ENCODE data around the gene TC2N. TPM values are rescaled to one million over a fixed set of nuclear protein-coding genes. Genes with fewer than 3 reads are reported as not detected.

Gene TC2N
- total RNA-seq, 1 donor from 2014 or later: 1.2 TPM

DNA sequence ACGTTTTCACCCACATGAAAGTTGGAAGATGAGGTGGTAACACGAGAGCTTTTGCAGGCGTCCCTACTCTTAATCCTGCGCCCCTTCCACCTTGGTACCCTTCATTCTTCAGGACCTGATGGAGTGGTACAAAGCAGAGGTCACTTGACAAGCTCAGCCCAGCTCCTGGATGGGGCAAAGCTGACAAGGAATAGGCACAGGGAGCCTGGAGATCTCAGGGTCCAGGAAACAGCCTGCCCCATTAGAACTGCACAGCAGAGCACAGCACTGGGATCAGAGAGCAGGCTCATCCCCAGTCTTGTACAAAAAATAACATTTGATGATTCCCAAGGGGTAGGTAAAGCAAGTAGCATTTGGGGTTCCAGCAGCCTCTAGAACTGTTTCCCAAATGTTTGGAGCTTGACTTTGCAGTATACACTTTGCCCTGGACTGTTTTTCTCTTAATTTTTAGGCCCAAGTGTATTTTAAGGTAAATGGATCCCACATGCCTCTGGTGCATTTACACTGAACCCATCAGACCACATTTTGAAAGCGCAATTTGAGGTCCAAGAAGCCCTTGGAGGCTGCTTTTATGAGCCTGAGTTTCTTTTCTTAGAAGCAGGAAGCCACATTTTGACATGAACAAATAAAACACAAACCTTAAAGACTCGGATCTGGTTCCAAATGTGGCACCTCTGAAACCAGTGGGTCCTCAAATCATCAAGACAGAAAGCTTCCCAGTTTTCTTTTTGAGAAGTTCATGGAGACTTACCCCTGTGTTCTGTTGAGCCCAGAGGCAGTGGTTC lies 633 bp downstream of the TC2N start:
- DNase-seq (ENCODE audit: low read depth) (no peak), FAIRE-seq (no peak)
- Mint-ChIP-seq H3K27me3 (ENCODE audit: low read depth, unreplicated experiment) (peaks cover 16% of the 10 kb centered on the region), H3K4me1 (ENCODE audit: low read depth, unreplicated experiment) (peaks cover 18% of the 10 kb centered on the region), H3K27ac (ENCODE audit: unreplicated experiment) (no peak overlapping the region), H3K4me3 (ENCODE audit: unreplicated experiment) (no peak overlapping the region), H3K9me3 (ENCODE audit: unreplicated experiment) (peaks cover 3% of the 10 kb centered on the region), H3K36me3 (ENCODE audit: low read depth, unreplicated experiment) (peaks cover 2% of the 10 kb centered on the region)
- Histone ChIP-seq H2AFZ (ENCODE audit: low read depth, low read length) (no peak overlapping the region), H3K27me3 (ENCODE audit: insufficient read depth, low read length) (peaks cover 18% of the 10 kb centered on the region), H3K4me3 (ENCODE audit: insufficient read depth, low read depth, low read length) (no peak overlapping the region), H3K4me1 (ENCODE audit: insufficient read depth, low read length) (peaks cover 6% of the 10 kb centered on the region), H3K9ac (ENCODE audit: low read length) (no peak overlapping the region), H4K20me1 (ENCODE audit: insufficient read depth, low read length) (no peaks in the 10 kb centered on the region), H3K9me3 (ENCODE audit: insufficient read depth, low read depth, low read length) (peaks cover 14% of the 10 kb centered on the region), H3K36me3 (ENCODE audit: insufficient read depth, low read length) (no peaks in the 10 kb centered on the region), H3K4me2 (ENCODE audit: low read length) (no peak overlapping the region), H3K79me2 (ENCODE audit: insufficient read depth, low read length) (no peaks in the 10 kb centered on the region), H3K27ac (ENCODE audit: low read depth, low read length) (no peak overlapping the region)
- TF ChIP-seq, protein P1, sequence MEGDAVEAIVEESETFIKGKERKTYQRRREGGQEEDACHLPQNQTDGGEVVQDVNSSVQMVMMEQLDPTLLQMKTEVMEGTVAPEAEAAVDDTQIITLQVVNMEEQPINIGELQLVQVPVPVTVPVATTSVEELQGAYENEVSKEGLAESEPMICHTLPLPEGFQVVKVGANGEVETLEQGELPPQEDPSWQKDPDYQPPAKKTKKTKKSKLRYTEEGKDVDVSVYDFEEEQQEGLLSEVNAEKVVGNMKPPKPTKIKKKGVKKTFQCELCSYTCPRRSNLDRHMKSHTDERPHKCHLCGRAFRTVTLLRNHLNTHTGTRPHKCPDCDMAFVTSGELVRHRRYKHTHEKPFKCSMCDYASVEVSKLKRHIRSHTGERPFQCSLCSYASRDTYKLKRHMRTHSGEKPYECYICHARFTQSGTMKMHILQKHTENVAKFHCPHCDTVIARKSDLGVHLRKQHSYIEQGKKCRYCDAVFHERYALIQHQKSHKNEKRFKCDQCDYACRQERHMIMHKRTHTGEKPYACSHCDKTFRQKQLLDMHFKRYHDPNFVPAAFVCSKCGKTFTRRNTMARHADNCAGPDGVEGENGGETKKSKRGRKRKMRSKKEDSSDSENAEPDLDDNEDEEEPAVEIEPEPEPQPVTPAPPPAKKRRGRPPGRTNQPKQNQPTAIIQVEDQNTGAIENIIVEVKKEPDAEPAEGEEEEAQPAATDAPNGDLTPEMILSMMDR (IDR thresholded peaks at IDR 0.05; ENCODE audit: insufficient read depth, low read depth, low read length): no peak
- TF ChIP-seq EZH2 (IDR thresholded peaks at IDR 0.05; ENCODE audit: insufficient read depth, low read length): no peak

DNA sequence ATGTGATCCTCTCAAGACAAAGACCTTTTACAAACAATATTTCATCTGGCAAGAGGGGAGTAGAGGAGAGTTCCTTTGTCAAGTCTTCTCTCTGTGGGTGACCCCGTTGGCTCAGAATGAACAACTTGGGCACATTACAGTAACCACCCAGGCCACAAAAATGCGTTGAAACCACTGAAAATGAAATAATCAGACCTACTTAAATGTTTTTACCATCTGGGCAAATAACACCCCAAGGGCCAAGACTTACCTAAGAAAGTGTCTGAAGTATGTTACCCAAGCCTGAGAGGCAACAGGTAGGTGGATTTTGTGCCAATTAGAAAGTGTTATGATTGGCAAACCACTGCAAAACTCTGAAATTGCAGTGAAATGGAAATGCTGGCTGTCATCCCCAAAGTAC lies 1.3 kb downstream of the TC2N start:
- Histone ChIP-seq H4K20me1 (ENCODE audit: insufficient read depth, low read length) (no peaks in the 10 kb centered on the region), H3K27ac (ENCODE audit: low read depth, low read length) (no peak overlapping the region), H3K36me3 (ENCODE audit: insufficient read depth, low read length) (no peaks in the 10 kb centered on the region), H3K9ac (ENCODE audit: low read length) (no peak overlapping the region), H3K4me1 (ENCODE audit: insufficient read depth, low read length) (peaks cover 6% of the 10 kb centered on the region), H3K4me3 (ENCODE audit: insufficient read depth, low read depth, low read length) (no peak overlapping the region), H3K79me2 (ENCODE audit: insufficient read depth, low read length) (no peaks in the 10 kb centered on the region), H2AFZ (ENCODE audit: low read depth, low read length) (no peak overlapping the region), H3K4me2 (ENCODE audit: low read length) (no peak overlapping the region), H3K9me3 (ENCODE audit: insufficient read depth, low read depth, low read length) (peaks cover 14% of the 10 kb centered on the region), H3K27me3 (ENCODE audit: insufficient read depth, low read length) (peaks cover 18% of the 10 kb centered on the region)
- Mint-ChIP-seq H3K4me1 (ENCODE audit: low read depth, unreplicated experiment) (peaks cover 18% of the 10 kb centered on the region), H3K27me3 (ENCODE audit: low read depth, unreplicated experiment) (peaks cover 19% of the 10 kb centered on the region), H3K27ac (ENCODE audit: unreplicated experiment) (no peak overlapping the region), H3K4me3 (ENCODE audit: unreplicated experiment) (no peak overlapping the region), H3K36me3 (ENCODE audit: low read depth, unreplicated experiment) (peaks cover 2% of the 10 kb centered on the region), H3K9me3 (ENCODE audit: unreplicated experiment) (peaks cover 3% of the 10 kb centered on the region)
- FAIRE-seq: no peak
- no peak for TF ChIP-seq EZH2 (IDR thresholded peaks at IDR 0.05; ENCODE audit: insufficient read depth, low read length)
- TF ChIP-seq, protein P1 (IDR thresholded peaks at IDR 0.05; ENCODE audit: insufficient read depth, low read depth, low read length): no peak
- DNase-seq (ENCODE audit: low read depth): peak; percentile 75

DNA sequence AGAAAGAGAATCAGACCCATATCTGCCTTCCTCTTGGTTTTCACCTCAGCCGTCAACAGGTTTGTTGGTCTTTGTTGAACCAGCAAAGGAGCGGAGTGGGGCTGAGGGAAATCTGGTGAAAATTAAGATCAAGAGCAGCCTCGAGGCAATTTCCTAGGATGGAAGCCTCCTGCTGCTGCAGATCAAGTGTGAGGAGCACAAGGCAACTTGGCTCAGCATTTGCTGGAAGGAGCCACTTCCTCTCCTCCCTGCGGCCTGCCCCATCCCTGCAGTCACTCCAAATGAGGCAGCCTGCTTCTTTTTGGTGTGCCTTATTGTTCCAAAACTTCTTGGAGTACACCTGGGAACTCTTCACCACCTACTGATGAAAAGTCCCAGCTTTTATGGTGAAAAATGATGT lies 4.9 kb downstream of the TC2N start:
- Histone ChIP-seq H3K27me3 (ENCODE audit: insufficient read depth, low read length) (peaks cover 17% of the 10 kb centered on the region), H3K4me3 (ENCODE audit: insufficient read depth, low read depth, low read length) (no peak overlapping the region), H3K9me3 (ENCODE audit: insufficient read depth, low read depth, low read length) (peaks cover 1% of the 10 kb centered on the region), H3K4me2 (ENCODE audit: low read length) (no peak overlapping the region), H3K36me3 (ENCODE audit: insufficient read depth, low read length) (no peaks in the 10 kb centered on the region), H3K27ac (ENCODE audit: low read depth, low read length) (no peak overlapping the region), H3K79me2 (ENCODE audit: insufficient read depth, low read length) (no peaks in the 10 kb centered on the region), H3K4me1 (ENCODE audit: insufficient read depth, low read length) (peaks cover 9% of the 10 kb centered on the region), H3K9ac (ENCODE audit: low read length) (no peak overlapping the region), H2AFZ (ENCODE audit: low read depth, low read length) (no peak overlapping the region), H4K20me1 (ENCODE audit: insufficient read depth, low read length) (no peaks in the 10 kb centered on the region)
- Mint-ChIP-seq H3K4me3 (ENCODE audit: unreplicated experiment) (no peak overlapping the region), H3K4me1 (ENCODE audit: low read depth, unreplicated experiment) (peaks cover 9% of the 10 kb centered on the region), H3K27ac (ENCODE audit: unreplicated experiment) (no peak overlapping the region), H3K9me3 (ENCODE audit: unreplicated experiment) (peaks cover 1% of the 10 kb centered on the region), H3K36me3 (ENCODE audit: low read depth, unreplicated experiment) (peaks cover under 1% of the 10 kb centered on the region), H3K27me3 (ENCODE audit: low read depth, unreplicated experiment) (peaks cover 32% of the 10 kb centered on the region)
- FAIRE-seq (no peak), DNase-seq (ENCODE audit: low read depth) (no peak)
- no peak for TF ChIP-seq EZH2 (IDR thresholded peaks at IDR 0.05; ENCODE audit: insufficient read depth, low read length)
- TF ChIP-seq, protein P1 (IDR thresholded peaks at IDR 0.05; ENCODE audit: insufficient read depth, low read depth, low read length): no peak

All from astrocyte (in vitro differentiated cells and primary cell).